ENCODE measurements around the gene DCAF17.
A peak's percentile ranks its signal among the peaks of the same experiment; 100 is the strongest.
"Not testable (repeated sequence)": the region's sequence is repeated elsewhere in the genome, so short reads cannot be mapped to it uniquely, and the experiment has no call there.

Gene DCAF17

DNA sequence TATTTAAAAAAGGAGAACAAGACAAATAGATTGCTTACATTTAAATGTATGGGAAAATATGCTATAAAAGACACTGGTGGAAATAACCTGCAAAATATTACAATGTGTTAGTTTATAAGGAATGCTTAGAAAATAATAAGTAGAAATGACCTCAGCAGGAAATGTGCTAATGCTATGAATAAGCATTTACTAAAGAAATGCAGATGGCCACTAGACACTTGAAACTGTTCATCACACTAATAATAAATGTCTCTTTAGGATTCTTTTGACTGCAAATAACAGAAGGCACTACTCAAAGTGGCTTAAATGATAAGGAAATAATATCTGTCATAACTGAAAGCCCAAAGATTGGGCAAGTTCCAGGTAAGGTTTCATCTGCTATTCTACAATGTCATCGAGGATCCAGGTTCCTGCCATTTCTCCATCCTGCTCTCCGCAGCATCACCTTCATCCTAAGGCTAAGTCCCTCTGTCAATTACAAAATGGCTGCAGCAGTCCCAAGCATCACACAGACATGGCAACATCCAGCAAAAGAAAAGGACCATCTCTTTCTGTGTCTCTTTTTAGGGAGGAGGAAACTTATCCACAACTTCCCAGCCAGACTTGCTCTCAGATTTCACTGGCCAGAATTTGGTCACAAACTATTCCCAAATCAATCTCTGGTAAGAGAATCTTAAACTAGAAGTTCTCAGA, 22.1 kb upstream of the DCAF17 start:
- no peak for DNase-seq

DNA sequence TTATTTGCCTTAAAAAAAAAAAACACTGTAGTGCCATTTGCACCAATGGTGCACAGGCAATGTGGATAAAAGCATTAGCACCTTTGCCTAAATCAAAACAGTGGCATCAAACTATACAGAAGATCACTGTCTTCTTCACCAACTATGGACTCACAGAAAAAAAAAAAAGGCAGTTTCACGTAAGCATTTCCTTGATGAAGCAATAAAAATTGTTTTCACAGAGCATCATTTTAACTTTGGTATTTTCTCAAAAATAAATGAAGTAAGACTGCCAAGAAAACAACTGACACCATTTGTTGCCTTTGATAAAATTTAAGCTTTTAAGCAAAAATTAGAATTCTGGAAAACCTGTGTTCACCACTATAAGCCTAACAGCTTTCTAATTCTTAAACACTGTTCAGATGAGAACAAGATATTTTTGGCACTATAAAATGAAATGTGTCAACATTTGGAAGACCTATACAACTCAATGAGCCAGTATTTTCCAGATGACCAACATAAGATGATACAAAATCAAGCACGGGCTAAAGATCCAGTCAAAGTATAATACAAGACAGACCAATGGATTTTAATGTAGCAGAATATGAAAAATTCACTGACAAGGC, 21.4 kb upstream of the DCAF17 start:
- DNase-seq = no peak

DNA sequence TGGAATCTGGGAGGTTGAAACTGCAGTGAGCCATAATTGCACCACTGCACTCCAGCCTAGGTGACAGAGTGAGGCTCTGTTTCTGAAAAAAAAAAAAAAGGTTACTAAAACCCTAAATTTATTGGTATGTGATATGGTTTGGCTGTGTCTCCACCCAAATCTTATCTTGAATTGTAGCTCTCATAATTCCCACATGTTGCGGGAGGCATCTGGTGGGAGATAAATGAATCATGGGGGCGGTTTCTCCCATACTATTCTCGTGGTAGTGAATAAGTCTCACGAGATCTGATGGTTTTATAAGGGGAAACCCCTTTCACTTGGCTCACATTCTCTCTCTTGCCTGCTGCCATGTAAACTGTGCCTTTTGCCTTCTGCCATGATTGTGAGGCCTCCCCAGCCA, 19.4 kb upstream of the DCAF17 start:
- DNase-seq = peak; percentile 13

DNA sequence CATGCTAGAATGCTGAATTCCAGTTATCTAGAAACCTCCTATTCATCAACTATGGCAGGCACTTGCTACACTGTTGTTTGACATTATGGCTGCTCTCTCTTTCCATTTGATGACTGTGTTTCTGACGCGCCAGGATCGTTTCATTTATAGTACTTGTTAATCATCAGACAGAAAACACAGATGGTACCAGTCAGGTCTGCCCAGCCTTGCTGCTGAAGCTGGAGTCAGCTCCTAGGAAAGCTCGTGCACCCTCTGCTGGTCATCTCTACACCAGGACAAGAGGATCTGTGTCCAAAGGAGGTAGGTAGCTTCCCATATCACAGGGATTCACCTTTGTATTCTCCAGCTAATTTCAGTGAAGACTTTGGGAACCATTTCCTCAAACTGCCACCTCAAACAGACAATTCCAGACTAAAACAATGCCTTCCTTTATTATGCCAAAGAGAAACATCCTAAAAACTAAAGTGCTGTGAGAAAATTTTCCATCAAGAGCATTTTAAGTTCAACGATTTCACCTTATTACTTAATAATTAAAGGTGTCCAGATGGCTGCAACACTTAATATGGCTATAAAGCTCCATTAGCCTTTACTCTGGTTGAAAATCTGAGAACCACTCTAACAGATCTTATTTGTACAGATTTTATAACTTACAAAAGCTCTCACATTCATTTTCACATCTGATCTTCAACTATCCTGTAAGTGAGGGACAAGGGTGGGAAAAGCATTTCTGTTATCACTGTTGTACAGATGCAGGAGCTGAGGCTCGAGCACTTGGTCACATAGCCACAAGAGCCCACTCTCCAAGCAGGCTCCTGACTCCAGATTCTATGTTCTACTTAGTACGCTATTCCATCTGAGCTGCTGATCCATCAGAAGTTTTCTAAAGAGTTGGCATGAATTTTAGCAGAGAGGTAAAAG, 17.8 kb upstream of the DCAF17 start:
- peak; percentile 90 for DNase-seq

DNA sequence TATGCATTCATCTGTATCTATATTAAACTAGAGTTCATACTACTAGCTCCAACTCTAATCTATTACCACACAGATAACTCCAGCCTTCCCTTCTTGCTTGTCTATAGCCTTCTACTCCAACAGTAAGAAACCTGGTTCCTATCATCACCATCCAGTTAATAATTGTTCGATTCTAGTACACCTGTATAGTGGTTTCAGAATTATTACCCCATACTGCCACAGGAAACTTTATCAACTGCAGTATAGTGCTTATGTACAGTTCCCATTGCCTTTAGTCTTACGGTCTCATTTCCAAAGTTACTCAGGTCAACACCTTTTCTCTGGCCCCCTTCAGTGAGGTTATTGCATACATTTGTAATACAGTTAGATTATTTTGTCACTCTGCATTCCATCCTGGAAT, 14.7 kb upstream of the DCAF17 start:
- no peak for DNase-seq

DNA sequence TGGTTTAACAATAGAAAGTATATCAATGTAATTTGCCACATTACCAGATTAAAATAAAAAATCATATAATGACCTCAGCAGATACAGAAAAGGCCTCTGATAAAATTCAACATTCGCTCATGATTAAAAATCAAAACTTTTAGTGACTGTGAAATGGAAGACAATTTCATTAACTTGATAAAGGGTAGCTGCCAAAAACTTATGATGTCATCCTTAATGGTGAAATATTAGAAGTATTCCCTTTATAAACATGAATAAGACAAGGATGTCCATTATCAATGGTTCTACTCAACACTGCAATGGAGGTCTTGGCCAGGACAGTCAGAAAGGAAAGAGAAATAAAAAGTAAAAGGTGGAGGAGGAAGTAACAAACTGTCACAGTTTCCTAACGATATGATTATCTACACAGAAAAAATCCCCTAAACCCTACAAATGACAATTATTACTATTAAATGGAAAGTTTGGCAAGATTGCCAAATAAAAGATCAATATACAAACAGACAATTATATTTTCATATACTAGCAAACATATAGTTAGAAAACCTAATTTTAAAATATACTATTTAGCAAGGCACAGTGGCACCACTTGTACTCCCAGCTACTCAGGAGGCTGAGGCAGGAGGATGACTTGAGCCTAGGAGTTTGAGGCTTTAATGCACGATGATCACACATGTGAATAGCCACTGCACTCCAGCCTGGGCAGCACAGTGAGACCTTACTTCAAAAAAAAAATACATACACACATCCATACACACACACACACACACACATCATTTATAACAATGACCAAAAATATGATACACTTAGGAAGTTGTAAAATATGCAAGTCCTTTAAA, 13.1 kb upstream of the DCAF17 start:
- DNase-seq = no peak

DNA sequence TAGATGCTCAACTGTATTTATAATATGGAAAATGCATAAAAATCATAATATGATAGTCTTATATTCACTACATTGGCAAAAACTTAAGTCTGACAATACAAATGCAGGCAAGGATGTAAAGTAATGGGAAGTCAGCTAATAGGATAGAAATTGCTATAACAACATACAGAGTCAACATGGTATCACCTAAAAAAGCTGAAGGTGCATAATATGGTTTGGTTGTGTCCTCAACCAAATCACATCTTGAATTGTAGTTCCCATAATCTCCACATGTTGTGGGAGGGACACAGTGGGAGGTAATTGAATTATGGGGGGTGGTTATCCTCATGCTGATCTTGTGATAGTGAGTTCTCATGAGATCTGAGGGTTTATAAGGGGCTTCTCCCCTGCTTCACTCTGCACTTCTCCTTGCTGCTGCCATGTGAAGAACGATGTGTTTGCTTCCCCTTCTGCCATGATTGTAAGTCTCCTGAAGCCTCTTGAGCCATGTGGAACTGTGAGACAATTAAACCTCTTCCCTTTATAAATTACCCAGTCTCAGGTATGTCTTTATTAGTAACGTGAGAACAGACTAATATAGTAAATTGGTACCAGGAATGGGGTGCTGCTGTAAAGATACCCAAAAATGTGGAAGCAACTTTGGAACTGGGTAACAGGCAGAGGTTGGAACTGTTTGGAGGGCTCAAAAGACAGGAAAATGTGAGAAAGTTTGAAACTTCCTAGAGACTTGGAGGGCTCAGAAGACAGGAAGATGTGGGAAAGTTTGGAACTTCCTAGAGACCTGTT, 11.1 kb upstream of the DCAF17 start:
- not testable (repeated sequence) for DNase-seq

DNA sequence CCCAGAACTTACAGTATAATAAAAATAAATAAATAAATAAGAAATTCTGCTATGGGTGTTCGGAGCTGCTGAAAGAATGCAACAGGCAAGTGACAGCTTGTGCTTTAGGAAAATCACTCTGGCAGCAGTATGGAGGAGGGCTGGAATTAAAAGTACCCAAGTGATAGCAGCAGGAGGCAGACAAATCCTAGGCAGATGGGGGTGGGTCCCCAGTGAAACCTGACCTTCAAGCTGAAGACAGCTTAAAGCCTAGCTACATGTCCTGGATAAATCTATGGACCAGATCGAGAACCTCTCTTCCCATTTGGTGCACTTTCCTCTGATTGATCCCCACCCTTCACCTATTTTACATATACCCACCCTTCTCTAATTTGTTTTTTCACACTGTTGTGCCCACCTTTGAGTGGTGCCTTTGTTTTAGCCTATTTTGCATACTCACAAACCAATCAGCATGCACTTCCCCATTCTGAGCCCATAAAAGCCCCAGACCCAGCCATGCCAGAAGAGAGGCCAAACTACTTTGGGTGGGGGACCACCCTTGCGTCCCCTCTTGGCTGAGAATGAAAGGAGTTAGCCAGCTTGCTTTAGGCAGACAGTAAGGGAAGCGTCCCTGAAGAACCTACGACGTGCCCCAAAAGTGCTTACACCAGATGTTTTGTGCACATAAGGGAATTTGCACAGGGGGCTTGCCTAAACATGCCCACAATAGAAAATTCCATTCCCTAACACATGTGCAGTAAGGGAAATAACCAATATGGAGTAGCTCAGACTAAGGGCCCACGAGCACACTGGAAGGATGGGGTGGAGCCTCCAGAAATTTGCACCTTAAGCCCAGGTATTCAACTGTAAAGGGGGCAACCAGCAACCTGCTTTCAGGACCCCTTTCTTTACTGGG, 3.3 kb upstream of the DCAF17 start:
- DNase-seq = no peak

DNA sequence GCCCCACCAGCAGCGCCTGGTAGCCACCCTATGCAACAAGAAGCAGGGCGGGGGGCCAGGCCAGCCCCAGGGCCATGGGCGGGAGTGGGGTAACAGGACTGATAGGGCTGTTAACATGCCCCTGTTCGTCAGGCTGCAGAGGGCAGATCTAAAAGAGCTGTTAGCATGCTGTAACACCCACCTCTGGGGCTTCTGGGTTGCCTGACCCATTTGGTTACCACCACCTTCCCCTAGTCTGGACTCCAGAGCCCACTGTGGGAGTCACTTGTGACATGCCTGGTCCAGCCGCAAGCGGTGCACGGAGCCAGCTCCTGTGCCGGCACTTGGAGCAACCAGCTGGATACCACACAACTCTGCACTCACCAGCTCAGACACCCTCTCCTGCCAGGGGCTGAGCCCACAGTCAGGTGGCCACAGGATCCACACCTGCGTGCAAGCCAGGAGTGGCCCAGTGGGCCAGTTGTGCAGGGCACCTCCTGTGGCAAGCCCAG, 2.3 kb upstream of the DCAF17 start:
- no peak for DNase-seq

DNA sequence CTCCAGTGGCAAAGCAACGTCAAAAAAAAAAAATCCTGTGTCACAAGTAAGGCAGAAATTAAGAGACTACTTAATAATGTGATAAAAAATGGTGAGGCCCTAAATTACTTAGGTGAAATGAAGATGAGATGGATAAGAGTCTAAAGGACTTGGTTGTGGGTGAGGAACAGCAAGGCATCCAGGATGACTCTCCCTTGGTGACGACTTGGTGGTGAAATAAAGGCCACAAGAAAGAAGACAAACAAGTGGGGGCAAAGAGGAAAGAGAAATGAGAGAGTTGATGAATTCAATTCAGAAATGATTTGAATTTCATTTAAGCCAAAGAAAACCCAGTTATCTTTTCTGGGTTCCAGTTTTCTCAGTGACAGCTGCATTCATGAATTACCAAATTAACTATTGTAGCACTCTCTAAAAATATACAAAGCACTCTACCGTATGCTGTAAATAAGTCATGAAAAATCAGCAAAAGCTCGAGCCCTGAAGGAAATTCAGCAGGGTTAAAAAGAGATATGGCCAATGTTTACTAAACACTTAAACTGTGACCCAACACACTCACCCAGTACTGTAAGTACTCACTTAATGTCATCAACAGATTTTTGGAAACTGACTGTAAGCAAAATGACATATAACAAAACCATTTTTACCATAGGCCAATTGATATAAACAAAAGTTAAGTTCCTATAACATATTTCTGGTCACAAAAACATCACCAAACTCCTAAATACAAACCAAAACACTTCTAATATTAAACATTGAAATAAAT, 1.6 kb upstream of the DCAF17 start:
- no peak for DNase-seq

DNA sequence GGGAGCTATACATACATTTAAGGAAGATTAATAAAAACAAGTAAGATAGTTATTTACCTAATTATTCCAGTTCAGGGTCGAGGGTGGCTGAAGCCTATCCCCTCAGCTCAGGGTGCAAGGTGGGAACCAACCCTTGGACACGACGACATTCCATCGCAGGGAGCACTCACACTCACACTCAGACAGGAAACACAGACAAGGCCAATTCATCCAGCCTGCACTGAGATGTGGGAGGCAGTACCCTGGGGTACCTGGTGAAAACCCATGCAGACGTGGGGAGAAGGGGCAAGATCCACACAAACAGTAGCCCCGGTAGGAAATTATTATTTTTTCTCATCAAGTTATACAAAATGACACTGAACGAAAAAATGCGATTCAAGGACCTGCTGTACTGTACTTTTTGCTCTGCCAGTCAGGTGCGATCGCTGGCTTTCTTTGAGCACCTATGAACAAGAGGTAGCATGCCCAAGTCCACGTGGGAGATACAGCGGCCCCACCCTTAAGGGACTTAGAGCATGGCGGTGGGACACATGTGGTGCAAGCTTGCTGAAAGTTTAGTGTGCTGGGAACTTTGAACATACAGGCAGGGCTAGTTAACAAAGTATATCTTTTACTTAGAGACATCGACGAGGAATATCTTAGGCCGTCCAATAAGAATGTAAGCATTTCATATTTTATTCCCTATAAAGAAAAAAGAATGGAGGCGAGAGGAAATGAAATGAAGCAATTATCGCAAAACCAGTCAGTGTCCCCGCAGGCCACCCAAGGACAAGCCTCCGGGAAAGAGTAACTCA, 860 bp upstream of the DCAF17 start:
- DNase-seq = peak; percentile 68

DNA sequence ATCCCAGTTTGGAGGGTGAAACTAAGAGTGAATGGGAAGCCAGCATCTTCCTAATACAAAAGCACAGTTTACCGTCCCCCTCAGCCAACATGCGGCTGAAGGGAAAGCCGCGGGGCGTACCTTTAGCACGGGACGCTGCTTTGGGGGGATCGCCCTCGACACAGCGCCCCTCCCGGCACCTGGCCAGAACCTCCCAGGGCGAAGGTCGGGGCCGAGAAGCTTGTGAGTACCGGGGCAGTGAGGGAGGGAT, 338 bp upstream of the DCAF17 start, which contains the start of gene METTL8:
METTL8 (minus strand) TSS at position 228 of the 250 bp plus-strand sequence. CDS start 41,805 bp downstream, outside the sequence.
- DNase-seq = no peak

DNA sequence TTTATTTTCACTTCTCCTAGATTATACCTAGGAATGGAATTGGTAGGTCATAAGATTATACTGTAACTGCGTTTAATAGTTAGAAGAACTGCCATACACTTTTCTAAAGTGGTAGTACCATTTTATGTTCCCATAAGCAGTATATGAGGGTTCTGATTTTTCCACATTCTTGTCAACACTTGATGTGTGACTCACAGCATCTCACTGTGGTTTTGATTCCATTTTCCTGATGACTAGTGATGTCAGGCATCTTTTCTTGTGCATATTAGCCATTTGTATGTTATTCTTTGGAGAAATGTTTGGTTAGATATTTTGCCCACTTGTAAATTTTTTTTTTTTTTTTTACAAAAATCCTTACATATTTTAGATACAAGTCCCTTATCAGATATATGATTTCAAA, 2.3 kb downstream of the DCAF17 start:
- DNase-seq = no peak

DNA sequence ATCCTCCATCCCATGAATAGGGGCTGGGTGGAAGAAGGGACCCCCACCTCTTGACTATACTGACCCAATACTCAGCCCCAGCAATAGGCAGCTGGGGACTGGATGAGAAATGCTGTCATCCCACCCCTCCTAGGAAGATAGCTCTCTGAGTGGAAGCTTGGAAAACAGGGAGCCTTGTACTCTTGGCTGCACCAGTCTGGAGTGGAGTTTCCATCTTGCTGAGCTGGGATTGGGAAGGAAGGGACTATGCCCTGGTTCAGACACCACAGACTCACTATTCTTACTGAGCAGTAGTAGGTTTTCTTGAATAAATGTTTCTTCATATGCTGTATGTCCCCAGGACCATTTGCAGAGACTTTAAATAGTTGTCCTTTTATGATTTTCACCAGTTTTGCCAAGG, 7.4 kb downstream of the DCAF17 start:
- DNase-seq = no peak

DNA sequence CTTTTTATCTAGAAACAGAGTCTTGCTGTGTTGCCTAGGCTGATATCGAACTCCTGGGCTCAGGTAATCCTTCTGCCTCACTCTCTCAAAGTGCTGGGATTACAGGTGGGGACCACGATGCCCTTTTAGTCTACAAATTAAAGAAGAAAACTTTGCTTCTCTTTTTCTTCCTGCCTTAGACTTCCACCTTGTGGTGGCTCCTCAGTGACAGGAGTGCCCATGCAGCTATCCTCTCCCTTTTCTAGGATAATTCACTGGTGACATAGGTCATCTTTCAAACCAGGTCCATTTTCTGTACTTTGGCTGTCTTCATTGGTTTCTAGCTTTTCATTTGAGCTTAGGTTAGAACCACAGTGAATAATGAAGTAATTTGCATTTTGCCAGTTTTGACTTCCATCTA, 13.6 kb downstream of the DCAF17 start:
- DNase-seq = no peak

DNA sequence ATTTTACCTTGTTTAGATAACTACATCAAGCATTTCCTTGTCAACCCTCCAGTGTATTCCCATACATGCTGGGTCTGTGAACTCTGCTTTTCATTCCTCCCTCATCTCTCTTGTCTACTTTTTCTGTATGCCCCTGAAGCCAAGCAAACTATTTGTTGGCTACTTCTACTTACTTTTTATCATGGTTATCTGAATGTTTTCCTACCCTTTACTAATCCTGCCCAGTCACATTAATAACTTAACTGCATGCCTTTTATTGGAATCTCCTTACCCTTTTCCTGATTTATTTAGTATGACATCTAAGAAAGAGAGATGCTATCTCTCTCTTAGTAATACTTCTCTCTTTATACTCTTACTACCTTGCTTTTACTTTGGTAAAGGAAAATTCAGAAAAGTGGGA, 17.0 kb downstream of the DCAF17 start:
- no peak for DNase-seq

DNA sequence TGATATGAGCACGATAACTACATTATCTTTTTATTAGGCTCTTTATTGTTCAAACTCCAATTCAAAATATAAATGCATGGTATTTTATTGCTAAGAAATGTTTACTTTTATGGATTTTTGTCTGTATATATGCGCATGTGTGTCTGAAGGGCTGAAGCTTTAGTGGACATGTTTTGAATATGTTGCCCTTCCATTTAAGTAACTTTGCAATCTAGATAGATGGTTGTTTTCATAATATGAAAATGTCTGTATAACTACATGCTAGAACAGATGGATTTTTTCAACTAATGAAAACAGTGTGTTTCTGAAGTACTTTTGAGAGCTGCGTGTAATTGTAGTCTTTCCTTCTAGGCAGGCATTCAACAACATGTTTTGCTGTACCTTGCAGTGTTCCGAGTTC, 18.7 kb downstream of the DCAF17 start:
- DNase-seq = no peak

DNA sequence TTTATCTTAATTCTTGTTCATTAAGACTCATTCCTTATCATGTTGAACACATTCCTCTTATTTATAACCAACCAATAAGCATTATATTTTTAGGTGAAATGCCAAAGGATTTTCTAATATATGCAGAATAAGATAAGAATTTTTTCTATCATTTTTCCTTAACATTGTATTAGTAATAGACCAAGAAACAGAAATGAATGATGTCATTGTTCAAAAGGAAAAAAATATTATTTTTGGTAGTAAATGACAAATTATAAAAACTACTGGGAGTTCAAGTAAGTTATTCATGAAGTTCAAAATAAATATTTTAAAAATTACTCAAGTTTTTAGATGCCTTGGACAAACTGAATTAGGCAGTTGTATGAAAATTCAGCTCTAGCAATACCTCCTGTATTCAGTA, 25.5 kb downstream of the DCAF17 start:
- DNase-seq = no peak

DNA sequence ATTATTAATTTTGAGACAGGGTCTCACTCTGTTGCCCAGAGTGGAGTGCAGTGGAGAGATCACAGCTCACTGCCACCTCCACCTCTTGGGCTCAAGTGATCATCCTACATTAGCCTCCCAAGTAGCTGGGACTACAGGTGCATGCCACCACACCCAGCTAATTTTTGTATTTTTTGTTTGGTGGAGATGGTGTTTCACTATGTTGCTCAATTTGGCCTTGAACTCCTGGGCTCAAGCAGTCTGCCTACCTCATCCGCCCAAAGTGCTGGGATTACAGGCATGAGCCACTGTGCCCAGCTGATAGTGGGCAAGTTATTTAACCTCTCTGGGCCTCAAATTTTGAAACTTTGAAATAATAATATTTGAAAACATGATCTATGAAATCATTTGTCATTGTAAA, 26.5 kb downstream of the DCAF17 start:
- no peak for DNase-seq

All from stimulated activated CD4-positive, alpha-beta T cell treated with anti-CD3 and anti-CD28 coated beads, Interleukin-15, amount 100 ng/mL, for 24 hours (primary cell).